Esophagus (tissue), 2 donors: ENCODE data around the gene LRP10. TPM values are rescaled to one million over a fixed set of nuclear protein-coding genes. Genes with fewer than 3 reads are reported as not detected.

Experiments used
- H3K27ac ChIP-seq, 2 donors: one replicate each; pipeline ENCODE4 v1.5.1; 2013; ENCODE audit warnings: low read depth in 2 of 2, mild to moderate bottlenecking in 2 of 2, inconsistent platforms in 1 of 2, low read length in 1 of 2, moderate library complexity in 1 of 2
- H3K27me3 ChIP-seq, 2 donors: one replicate each; pipeline ENCODE4 v1.6.1; 2013; ENCODE audit warnings: low read length in 2 of 2, control low read depth in 1 of 2, mild to moderate bottlenecking in 1 of 2; ENCODE audit not compliant: insufficient read depth in 2 of 2, control insufficient read depth in 1 of 2
- H3K36me3 ChIP-seq, 2 donors: one replicate each; pipeline ENCODE4 v1.6.1; 2013; ENCODE audit warnings: low read length in 1 of 2; ENCODE audit not compliant: control insufficient read depth in 2 of 2, insufficient read depth in 2 of 2
- H3K4me1 ChIP-seq, 2 donors: one replicate each; pipeline ENCODE4 v1.6.1; 2013; ENCODE audit warnings: low read length in 1 of 2; ENCODE audit not compliant: control insufficient read depth in 2 of 2, insufficient read depth in 2 of 2
- H3K4me3 ChIP-seq, 2 donors: one replicate each; pipeline ENCODE4 v1.5.1; 2013; ENCODE audit warnings: low read length in 2 of 2, mild to moderate bottlenecking in 2 of 2, low read depth in 1 of 2, moderate library complexity in 1 of 2
- H3K9me3 ChIP-seq, 2 donors: one replicate each; pipeline ENCODE4 v1.6.1; 2013; ENCODE audit warnings: mild to moderate bottlenecking in 2 of 2, low read depth in 1 of 2, low read length in 1 of 2, moderate library complexity in 1 of 2; ENCODE audit not compliant: control insufficient read depth in 2 of 2, insufficient read depth in 1 of 2
- WGBS, 2 donors: extraction: QIAGEN DNeasy Blood & Tissue Kit; methylation state at CpG; one replicate each; pipeline ENCODE4 v1.1.7; 2013; 5-methylcytosine and 5-hydroxymethylcytosine counted together
- polyA plus RNA-seq, 2 donors: library from polyadenylated mRNA; stranded (reverse); fragments of 200-250 nt; gene quantifications; one replicate each; pipeline ENCODE4 v1.2.3, GENCODE V29; 2013
- donor health status: healthy with polysubstance abuse.
- donor health status: Bipolar disorder and iron deficiency.

The LRP10 gene
- polyA plus RNA-seq, 2 donors: 69.8 to 129 TPM

DNA sequence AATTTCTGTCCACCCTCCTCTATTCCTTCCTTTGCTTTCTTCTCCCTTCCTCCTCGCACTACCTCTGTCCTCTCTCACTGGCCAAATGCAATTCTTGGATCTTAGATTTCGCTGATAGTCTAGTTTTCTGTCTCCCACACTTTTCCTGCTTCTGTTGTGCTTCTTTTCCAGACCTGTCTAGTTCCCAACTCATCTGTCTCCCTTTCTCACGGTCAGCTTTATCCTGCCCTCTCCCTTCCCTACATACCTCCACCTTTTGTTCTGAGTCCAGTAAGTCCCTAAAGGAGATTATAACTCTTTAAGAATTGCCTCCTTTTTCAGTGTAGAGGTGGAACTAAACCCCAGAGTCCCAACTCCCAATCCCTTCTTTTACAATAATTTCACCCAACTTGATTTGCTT lies 36.0 kb upstream of the LRP10 start:
- Histone ChIP-seq H3K27ac (peak overlapping the region in 1 of 2 donors; percentile 98), H3K27me3 (no peaks in the 10 kb centered on the region), H3K9me3 (no peaks in the 10 kb centered on the region), H3K4me3 (no peak overlapping the region), H3K36me3 (peaks cover 0 to 3% of the 10 kb centered on the region in 2 donors), H3K4me1 (peaks cover 0 to 9% of the 10 kb centered on the region in 2 donors)
- 82 to 83% methylated on average over 3 of the region's 3 CpGs for WGBS, 2 donors

DNA sequence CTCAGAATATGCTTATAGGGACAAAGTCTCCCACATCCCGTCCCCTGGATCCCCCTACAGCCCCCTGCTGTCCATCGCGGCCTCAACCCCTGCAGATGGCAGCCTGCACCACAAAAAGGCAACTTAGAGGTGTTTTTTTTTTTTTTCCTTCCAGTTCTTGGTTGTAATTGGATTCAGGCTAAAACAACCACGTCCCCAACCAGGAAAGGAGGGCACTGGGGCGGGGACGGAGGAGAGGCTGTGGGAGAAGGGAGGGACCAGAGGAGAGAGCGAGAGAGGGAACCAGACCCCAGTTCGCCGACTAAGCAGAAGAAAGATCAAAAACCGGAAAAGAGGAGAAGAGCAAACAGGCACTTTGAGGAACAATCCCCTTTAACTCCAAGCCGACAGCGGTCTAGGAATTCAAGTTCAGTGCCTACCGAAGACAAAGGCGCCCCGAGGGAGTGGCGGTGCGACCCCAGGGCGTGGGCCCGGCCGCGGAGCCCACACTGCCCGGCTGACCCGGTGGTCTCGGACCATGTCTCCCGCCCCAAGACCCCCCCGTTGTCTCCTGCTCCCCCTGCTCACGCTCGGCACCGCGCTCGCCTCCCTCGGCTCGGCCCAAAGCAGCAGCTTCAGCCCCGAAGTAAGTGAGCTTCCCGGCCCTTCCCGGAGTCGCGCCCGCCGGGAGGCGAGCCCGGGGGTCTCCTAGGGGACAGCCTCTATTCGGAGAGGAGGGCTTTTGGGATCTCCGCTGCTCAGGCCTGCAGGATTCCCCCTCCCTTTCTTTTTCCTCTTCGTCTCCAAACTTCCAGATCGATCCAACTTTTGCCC lies 35.0 kb upstream of the LRP10 start, which contains the start of gene MMP14:
Gene MMP14 (plus strand): TSS at position 285 of the 813 bp plus-strand sequence. CDS start 233 bp downstream, at position 518.
- Histone ChIP-seq H3K4me1 (peaks cover 0 to 9% of the 10 kb centered on the region in 2 donors), H3K27ac (peak within 1 kb of the TSS; percentile 98 to 99), H3K9me3 (no peaks in the 10 kb centered on the region), H3K4me3 (peak within 1 kb of the TSS; percentile 83 to 95), H3K27me3 (no peaks in the 10 kb centered on the region), H3K36me3 (peaks cover 0 to 8% of the 10 kb centered on the region in 2 donors)
- WGBS, 2 donors: 7 to 10% methylated on average over 46 of the region's 46 CpGs

DNA sequence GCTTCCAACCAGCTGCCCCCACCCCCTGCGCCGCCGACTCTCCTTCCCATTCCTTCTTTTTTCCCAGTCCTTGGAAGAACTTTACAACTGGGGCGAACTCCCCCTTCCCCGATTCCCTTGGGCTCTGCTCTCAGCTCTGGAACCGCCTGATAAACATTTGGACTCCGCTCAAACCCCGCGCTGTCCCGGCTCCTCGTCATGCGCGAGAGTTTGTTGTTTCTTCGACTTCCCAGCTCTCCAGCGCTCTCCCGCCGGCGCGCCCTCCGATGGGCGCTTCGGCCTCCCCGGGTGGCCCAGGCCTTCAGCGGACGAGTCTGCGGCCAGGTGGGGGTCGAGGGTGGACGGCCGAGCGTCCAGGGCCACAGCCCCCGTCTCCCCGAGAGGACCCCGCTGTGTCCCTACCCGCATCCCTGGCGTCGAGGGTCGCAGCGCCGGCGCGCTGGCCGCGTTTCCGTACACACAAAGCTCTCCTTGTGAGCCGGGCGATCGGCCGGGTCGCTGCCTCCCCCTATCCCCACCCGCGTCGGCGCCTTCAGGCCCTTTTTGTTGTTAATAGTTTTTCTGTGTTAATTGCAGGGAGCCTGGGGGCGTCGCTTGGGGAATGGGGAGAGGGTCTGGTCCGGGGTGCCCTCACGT lies 34.3 kb upstream of the LRP10 start:
- 2 to 3% methylated on average over 57 of the region's 57 CpGs for WGBS, 2 donors
- H3K27me3 ChIP-seq: no peaks in the 10 kb centered on the region
- peak overlapping the region; percentile 83 to 95 for H3K4me3 ChIP-seq
- no peaks in the 10 kb centered on the region for H3K9me3 ChIP-seq
- peaks cover 3 to 15% of the 10 kb centered on the region in 2 donors for H3K36me3 ChIP-seq
- peak overlapping the region; percentile 98 to 99 for H3K27ac ChIP-seq
- H3K4me1 ChIP-seq: peaks cover 0 to 12% of the 10 kb centered on the region in 2 donors

DNA sequence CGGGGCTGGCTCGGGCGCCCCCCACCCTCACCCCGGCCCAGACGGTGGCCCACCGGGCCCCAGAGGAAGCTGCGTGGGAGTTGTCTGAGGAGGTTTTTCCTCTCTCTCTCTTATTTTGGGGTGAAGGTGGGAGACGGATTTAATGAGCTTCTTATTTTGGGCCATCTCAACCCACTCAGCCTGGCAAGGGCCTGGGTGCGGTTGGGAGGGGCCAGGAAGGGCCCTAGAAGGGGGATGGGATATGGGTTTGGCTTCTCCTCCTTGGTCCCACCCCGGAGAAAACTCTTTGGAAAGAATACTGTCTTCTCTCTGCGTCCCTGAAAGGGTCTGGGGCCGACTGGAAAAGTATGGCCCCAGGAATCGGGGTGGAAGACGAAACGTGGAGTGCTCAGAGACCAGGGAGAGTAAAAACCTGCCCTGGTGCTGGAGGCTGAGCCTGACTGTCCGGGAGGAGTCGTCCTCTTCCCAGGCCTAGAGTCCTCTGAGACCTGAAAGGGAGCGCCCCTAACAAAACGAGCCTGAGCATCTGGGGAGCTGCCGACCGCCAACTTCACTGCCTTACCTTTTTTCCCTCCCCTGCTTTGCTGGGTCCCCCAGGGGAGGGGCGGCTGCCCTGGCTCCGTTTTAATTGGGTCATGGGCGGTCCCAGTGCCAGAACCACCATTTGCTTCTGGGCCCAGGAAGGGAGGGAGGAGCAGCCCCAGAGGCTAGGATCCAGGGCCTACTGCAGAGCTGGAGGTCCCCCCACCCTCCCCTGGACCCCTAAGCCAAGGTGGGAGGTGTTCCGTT lies 33.6 kb upstream of the LRP10 start:
- Histone ChIP-seq H3K36me3 (peaks cover 7 to 22% of the 10 kb centered on the region in 2 donors), H3K9me3 (no peaks in the 10 kb centered on the region), H3K4me3 (peak overlapping the region; percentile 83 to 95), H3K27ac (peak overlapping the region; percentile 98 to 99), H3K27me3 (no peaks in the 10 kb centered on the region), H3K4me1 (peaks cover 0 to 14% of the 10 kb centered on the region in 2 donors)
- 13 to 16% methylated on average over 25 of the region's 25 CpGs for WGBS, 2 donors

DNA sequence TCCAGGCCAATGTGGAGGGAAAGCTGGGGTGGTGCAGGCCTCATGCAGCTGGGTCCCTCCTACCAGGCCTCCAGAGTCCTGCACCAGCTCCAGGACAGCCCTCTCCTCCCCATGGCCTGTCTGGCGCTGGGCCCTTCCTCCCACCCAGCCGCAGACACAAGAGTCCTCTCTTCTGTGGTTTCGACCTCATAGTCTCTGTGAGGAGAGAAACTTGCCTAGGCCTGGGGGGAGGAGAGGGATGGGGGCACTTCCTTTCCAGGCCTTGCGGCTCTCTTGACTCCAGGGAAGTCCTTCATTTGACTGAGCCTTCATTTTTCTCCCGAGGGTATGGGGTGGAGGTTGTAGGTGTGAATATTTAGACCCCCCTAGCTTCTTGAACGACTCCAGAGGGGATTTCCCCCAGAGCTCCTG lies 32.9 kb upstream of the LRP10 start:
- H3K27ac ChIP-seq: peak overlapping the region; percentile 98 to 99

DNA sequence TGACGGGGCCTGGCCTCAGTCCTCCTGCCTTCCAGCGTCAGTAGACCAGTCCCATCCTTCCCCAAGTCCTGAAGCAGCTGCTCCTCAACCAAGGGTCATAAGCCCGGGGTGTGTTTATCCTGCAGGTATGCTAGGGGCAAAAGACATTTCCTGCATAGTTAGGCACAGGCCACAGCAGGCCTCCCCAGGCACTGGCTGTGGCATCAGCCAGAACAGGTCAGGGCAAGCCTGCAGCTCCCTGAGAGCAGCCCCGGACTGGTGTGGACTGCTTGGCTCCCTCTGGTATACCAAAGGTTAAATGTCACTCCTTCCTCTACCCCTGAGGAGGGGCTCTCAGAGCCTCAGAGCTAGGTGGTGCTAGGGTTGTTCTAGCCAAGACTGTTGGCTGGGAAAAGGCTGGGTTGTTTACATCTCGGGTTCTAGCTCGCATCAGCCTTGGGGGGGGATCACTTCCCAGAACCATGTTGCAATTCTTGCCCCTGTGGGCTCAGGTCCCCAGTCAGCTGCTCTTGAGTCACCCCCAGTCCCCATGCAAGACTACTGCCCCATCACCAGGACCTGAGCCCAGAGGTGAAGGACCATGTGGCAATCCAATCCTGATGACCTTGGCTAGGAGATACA lies 32.3 kb upstream of the LRP10 start:
- H3K27ac ChIP-seq: peak overlapping the region; percentile 98 to 99
- no peaks in the 10 kb centered on the region for H3K27me3 ChIP-seq
- H3K4me3 ChIP-seq: peak overlapping the region; percentile 83 to 95
- H3K36me3 ChIP-seq: peaks cover 10 to 26% of the 10 kb centered on the region in 2 donors
- 28 to 40% methylated on average over 6 of the region's 6 CpGs for WGBS, 2 donors
- no peaks in the 10 kb centered on the region for H3K9me3 ChIP-seq
- H3K4me1 ChIP-seq: peaks cover 0 to 14% of the 10 kb centered on the region in 2 donors

More for the DNA sequence above, 32.9 kb upstream of the LRP10 start:
- Histone ChIP-seq H3K27me3 (no peaks in the 10 kb centered on the region), H3K4me1 (peaks cover 0 to 14% of the 10 kb centered on the region in 2 donors), H3K36me3 (peaks cover 10 to 28% of the 10 kb centered on the region in 2 donors), H3K9me3 (no peaks in the 10 kb centered on the region), H3K4me3 (peak overlapping the region; percentile 83 to 95)
- WGBS, 2 donors: 13 to 20% methylated on average over 6 of the region's 6 CpGs

DNA sequence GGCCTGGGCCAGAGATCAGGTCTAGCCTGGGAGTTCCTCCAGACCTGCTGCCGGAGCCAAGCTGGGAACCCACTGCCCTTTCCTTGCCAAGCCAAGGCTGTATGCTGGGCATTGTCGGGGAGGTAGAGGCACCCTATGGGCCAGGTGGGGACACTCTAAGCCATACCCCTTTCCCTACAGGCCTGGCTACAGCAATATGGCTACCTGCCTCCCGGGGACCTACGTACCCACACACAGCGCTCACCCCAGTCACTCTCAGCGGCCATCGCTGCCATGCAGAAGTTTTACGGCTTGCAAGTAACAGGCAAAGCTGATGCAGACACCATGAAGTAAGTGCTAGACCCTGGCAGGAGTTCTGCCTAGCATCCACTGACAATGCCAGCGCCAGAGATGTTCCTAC lies 30.2 kb upstream of the LRP10 start:
- no peak overlapping the region for H3K4me3 ChIP-seq
- WGBS, 2 donors: 92 to 97% methylated on average over 9 of the region's 9 CpGs
- H3K27ac ChIP-seq: peak overlapping the region in 1 of 2 donors; percentile 8
- H3K36me3 ChIP-seq: peaks cover 16 to 47% of the 10 kb centered on the region in 2 donors
- peaks cover 5 to 19% of the 10 kb centered on the region in 2 donors for H3K4me1 ChIP-seq
- no peaks in the 10 kb centered on the region for H3K9me3 ChIP-seq
- no peaks in the 10 kb centered on the region for H3K27me3 ChIP-seq

DNA sequence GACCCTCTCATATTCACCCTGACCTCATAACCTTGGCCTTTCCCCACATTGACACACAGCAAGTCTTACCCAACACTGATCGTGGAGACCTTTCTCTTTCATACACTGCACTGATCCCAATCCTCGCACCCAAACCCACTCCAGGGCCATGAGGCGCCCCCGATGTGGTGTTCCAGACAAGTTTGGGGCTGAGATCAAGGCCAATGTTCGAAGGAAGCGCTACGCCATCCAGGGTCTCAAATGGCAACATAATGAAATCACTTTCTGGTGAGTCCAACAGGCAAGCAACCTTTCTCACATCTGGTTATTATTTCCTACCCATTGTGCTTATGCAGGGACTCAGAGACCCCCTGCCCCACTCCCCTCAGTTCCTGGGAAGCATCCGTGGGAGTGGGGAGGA lies 29.8 kb upstream of the LRP10 start:
- peaks cover 6 to 21% of the 10 kb centered on the region in 2 donors for H3K4me1 ChIP-seq
- no peak overlapping the region for H3K27ac ChIP-seq
- H3K27me3 ChIP-seq: no peaks in the 10 kb centered on the region
- 90 to 91% methylated on average over 8 of the region's 8 CpGs for WGBS, 2 donors
- no peak overlapping the region for H3K4me3 ChIP-seq
- H3K9me3 ChIP-seq: no peaks in the 10 kb centered on the region
- H3K36me3 ChIP-seq: peaks cover 16 to 51% of the 10 kb centered on the region in 2 donors
